Measurements from ENCODE around the gene WNK1. TPM values are rescaled to one million over a fixed set of nuclear protein-coding genes. Genes with fewer than 3 reads are reported as not detected.

Gene WNK1
- total RNA-seq, 1 experiment from 2014 or later, result 117 TPM

- Histone ChIP-seq H3K4me1 (ENCODE audit: insufficient read depth, low read length) (no peaks in the 10 kb centered on the region), H4K20me1 (ENCODE audit: control insufficient read depth, insufficient read depth, insufficient read length) (no peaks in the 10 kb centered on the region), H4K91ac (ENCODE audit: insufficient read length, low read depth, low read length) (no peak overlapping the region), H2BK15ac (ENCODE audit: low read depth, low read length) (no peak overlapping the region), H2BK5ac (ENCODE audit: insufficient read length, low read length) (no peak overlapping the region), H3K79me2 (ENCODE audit: insufficient read depth, low read length) (peaks cover 16% of the 10 kb centered on the region; the same call in 1 of the 2 replicates), H2BK12ac (ENCODE audit: insufficient read length, low read depth, low read length) (no peak overlapping the region), H3K23me2 (ENCODE audit: insufficient read length, low read depth, low read length, poor library complexity, severe bottlenecking) (no peaks in the 10 kb centered on the region), H2BK120ac (ENCODE audit: low read depth, low read length, poor library complexity, severe bottlenecking) (no peak overlapping the region), H2AK5ac (ENCODE audit: insufficient read length, low read length) (no peak overlapping the region), H3K23ac (ENCODE audit: insufficient read length, low read depth, low read length) (no peak overlapping the region), H3K27ac (ENCODE audit: insufficient read length, low read depth, low read length) (no peak overlapping the region), H3K79me1 (ENCODE audit: insufficient read depth, low read depth, low read length, poor library complexity, severe bottlenecking) (peaks cover 11% of the 10 kb centered on the region), H3K18ac (ENCODE audit: insufficient read length, low read depth, low read length) (no peak overlapping the region), H3K4me2 (ENCODE audit: insufficient read depth, insufficient read length, low read length) (no peak overlapping the region), H2AFZ (ENCODE audit: low read length) (no peak overlapping the region), H3K9ac (ENCODE audit: extremely low read depth, insufficient read length, low read length) (no peak overlapping the region), H3K9me3 (ENCODE audit: control insufficient read depth, low read depth, low read length) (no peaks in the 10 kb centered on the region), H3K4ac (ENCODE audit: low read depth, low read length) (no peak overlapping the region), H3K56ac (ENCODE audit: insufficient read length, low read depth, low read length) (no peak overlapping the region), H3K27me3 (ENCODE audit: insufficient read depth, low read length) (no peaks in the 10 kb centered on the region), H3T11ph (ENCODE audit: low read length) (no peak overlapping the region), H4K5ac (ENCODE audit: insufficient read length, low read depth, low read length) (no peak overlapping the region), H3K14ac (ENCODE audit: insufficient read depth, low read length) (no peak overlapping the region), H4K8ac (replicated peaks; ENCODE audit: insufficient read length, low read depth, low read length) (no peak overlapping the region), H2BK20ac (ENCODE audit: low read depth, low read length, poor library complexity, severe bottlenecking) (no peak overlapping the region)
- Mint-ChIP-seq H3K9me3 (no peaks in the 10 kb centered on the region), H3K4me3 (no peak overlapping the region), H3K27me3 (ENCODE audit: low read depth) (no peaks in the 10 kb centered on the region), H3K36me3 (ENCODE audit: insufficient read depth in 1 of 3, low read depth in 3 of 3) (peaks cover 0 to 2% (median 0%) of the 10 kb centered on the region in 3 experiments; a peak in 2 of 7 replicates), H3K4me1 (peaks cover 10 to 12% of the 10 kb centered on the region in 2 experiments), H3K27ac (no peak overlapping the region)
- no CpG with 5 or more reads among the region's 2 CpGs for WGBS (ENCODE audit: extremely low coverage, insufficient read length, low lambda C conversion rate)
- no peak for DNase-seq
- TF ChIP-seq, protein P1, sequence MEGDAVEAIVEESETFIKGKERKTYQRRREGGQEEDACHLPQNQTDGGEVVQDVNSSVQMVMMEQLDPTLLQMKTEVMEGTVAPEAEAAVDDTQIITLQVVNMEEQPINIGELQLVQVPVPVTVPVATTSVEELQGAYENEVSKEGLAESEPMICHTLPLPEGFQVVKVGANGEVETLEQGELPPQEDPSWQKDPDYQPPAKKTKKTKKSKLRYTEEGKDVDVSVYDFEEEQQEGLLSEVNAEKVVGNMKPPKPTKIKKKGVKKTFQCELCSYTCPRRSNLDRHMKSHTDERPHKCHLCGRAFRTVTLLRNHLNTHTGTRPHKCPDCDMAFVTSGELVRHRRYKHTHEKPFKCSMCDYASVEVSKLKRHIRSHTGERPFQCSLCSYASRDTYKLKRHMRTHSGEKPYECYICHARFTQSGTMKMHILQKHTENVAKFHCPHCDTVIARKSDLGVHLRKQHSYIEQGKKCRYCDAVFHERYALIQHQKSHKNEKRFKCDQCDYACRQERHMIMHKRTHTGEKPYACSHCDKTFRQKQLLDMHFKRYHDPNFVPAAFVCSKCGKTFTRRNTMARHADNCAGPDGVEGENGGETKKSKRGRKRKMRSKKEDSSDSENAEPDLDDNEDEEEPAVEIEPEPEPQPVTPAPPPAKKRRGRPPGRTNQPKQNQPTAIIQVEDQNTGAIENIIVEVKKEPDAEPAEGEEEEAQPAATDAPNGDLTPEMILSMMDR (conservative IDR thresholded peaks at IDR 0.05), result no peak
Measured at GRCh38 chr12:785706-786105, 33.3 kb downstream of the WNK1 start.

Measured in H9 (cell line).